ENCODE measurements around the gene EGR4.

The EGR4 gene

DNA sequence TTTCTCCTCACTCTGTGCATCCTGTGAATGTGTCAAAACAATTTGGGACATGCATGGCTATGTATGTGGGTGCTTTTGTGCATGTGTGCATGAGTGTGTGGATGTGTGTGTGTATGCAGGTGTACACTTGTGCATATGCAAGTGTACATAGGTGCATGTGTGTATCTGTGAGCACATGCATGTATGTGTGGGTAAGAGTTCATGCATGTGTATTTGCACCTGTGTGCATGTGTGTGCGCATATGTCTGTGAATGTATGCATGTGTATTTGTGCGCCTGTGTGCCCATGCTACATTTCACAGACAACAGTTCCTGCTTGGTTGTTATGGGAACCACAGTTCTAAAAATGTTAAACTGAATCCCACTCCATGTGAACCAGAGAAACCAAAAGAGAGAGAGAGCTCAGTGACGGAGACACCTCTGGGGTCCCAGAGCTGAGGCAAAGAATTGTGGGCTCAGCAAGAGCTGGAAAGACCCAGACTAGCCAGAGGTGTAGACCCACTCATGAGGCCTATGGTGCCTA is 7.2 kb downstream of the EGR4 start:
- ChIA-PET POLR2A (no interaction called here), CTCF (no interaction called here)
- TF ChIP-seq, protein P1, sequence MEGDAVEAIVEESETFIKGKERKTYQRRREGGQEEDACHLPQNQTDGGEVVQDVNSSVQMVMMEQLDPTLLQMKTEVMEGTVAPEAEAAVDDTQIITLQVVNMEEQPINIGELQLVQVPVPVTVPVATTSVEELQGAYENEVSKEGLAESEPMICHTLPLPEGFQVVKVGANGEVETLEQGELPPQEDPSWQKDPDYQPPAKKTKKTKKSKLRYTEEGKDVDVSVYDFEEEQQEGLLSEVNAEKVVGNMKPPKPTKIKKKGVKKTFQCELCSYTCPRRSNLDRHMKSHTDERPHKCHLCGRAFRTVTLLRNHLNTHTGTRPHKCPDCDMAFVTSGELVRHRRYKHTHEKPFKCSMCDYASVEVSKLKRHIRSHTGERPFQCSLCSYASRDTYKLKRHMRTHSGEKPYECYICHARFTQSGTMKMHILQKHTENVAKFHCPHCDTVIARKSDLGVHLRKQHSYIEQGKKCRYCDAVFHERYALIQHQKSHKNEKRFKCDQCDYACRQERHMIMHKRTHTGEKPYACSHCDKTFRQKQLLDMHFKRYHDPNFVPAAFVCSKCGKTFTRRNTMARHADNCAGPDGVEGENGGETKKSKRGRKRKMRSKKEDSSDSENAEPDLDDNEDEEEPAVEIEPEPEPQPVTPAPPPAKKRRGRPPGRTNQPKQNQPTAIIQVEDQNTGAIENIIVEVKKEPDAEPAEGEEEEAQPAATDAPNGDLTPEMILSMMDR (IDR thresholded peaks at IDR 0.05; ENCODE audit: insufficient read depth, low read length, missing control alignments): no peak

DNA sequence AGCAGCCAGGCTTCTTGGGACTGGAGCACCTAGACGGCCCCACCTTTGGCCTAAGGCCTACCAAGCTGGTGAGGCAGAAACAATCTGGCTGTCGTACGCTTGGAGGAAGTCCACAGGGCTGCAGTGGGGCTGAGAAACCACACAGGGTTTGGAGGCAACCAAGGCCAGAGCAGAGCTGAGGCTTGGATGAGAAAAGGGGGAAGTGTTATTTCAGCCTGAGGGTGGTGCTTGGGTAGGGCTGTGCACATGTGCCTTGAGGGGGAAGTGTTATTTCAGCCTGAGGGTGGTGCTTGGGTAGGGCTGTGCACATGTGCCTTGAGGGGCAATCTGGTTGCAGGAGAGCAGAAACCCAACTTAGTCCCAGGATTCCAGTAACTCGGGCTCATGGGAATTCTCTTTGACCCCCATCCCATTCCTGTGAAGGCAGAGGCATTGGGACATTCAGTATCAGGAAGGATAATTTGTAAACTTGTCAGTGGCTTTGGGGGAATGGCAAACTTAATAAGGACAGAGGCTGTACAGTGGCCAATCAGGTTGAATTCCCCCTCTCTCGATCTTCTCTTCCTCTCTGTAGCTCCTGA is 8.1 kb downstream of the EGR4 start:
- TF ChIP-seq, protein P1 (IDR thresholded peaks at IDR 0.05; ENCODE audit: insufficient read depth, low read length, missing control alignments): no peak
- no peak overlapping the region; the same call in 1 of the 2 replicates for H3K4me3 ChIP-seq (ENCODE audit: low read depth, low read length)
- POLR2A ChIA-PET: no interaction called here
- CTCF ChIA-PET: no interaction called here
- no peak for DNase-seq (ENCODE audit: low read depth, low spot score)

More for the DNA sequence above, 7.2 kb downstream of the EGR4 start:
- DNase-seq (ENCODE audit: low read depth, low spot score): no peak
- H3K4me3 ChIP-seq (ENCODE audit: low read depth, low read length): no peak overlapping the region

DNA sequence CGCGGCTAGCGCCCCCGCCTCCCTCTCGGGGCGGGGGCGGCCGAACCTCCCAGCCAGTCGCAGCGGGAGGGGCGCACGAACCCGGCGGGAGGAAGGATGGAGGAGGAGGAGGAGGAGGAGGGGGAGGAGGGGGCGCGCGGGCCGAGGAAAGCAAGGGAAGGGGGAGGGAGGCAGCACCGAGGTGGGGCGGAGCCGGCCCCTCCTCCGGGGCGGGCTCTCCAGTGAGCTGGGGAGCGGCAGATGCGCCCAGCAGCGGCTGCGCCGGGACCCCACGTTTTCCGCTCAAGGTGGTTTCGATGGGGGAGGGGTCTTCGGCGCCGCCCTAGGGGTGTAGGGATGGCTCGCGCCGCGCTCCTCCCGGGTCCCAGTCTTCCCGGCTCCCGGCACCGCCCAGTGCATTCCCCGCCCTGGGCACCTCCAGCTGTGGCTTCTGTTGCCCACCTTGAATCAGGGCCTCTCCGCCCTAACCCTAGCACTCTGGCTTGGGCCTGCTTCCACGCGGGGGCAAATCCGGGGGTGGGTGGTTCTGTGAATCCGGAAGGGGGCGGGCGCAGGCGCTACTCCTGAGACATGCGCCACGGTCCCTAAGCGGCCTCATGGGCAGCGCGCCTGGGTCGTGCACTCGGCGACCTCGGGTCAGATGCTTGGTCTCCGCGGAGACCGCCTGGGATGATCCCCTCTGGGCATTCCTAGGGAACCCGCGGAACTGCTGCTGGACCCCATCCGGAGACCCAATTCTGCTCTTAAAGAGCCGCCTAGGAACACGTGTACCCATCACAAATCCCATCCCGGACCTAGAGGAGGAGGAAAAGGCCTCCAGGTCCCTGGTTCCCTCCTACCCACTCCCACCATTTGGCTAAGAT is 8.8 kb downstream of the EGR4 start, which contains the start of gene FBXO41:
Gene FBXO41 (minus strand): TSS at position 183 of the 863 bp plus-strand sequence. CDS start 14,848 bp downstream, outside the sequence.
- CTCF ChIA-PET: no interaction called here
- POLR2A ChIA-PET: no interaction called here
- DNase-seq (ENCODE audit: low read depth, low spot score): no peak
- TF ChIP-seq, protein P1 (IDR thresholded peaks at IDR 0.05; ENCODE audit: insufficient read depth, low read length, missing control alignments): no peak
- H3K4me3 ChIP-seq (ENCODE audit: low read depth, low read length): peak within 1 kb of the TSS; percentile 64

DNA sequence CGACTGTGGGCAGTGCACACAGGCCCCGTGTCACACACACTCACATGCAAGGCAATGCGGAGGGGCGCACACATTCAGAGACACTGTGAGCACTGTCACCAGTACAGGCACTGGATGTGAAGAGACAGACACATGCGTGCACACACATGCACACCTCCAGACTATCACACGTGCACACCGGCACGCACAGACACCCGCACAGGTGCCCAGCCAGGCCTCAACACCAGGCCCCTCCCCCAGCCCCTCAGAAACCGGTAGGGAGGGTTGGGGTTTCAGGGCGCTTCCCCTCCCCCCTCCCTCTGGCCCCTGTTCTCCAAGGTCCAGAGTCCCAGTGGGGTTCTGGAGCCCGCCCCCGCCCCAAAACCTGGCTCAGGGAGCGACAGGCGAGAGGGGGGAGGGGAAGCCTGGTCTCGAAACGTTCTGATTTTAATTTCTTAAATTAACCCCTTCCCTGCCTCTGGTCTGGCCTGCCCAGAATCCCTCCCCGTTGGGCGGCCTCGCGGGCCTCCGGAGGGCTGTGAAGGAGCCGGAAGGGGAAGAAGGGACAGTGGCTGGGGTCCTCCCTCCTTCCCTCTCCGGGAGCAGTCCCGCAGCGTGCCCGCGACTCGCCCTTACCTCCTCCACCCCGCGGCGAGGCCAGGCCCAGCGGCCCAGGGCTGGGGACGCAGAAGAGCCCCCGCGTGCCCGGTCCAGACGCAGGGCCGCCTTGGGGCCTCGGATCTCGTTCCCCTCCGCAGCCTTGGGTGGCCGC is 9.6 kb downstream of the EGR4 start:
- TF ChIP-seq, protein P1 (IDR thresholded peaks at IDR 0.05; ENCODE audit: insufficient read depth, low read length, missing control alignments): no peak
- POLR2A ChIA-PET: no interaction called here
- CTCF ChIA-PET: no interaction called here
- peak overlapping the region; percentile 64 for H3K4me3 ChIP-seq (ENCODE audit: low read depth, low read length)
- DNase-seq (ENCODE audit: low read depth, low spot score): no peak

DNA sequence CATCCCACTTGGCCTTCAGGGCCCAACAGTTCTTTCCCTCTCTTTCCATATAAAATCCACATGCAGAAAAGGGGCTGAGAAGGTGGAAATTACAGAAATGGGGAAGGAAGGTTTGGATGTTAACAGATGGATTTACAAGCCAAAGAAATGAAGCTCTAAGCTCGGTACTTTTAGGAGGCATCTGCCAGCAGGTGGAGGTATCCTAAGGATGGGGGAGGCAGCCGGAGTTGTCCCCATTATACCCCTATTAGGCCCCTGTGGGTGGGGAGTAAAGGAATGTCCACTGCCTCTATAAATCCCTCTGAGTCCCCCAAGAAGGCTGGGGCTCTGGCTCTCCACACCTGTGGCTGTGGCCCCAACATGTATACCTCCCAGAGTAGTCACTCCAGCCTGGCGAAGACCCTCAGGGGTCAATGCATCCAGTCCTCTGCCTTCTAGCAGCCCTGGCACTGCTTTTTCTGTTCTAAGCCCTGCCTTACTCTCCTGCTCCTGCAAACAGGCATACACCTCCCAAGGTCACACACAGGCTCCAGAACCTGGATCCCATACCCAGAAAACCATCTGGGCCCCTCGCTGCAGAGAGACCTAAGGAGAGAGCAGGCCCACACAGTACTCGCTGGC is 10.3 kb downstream of the EGR4 start:
- peak overlapping the region; percentile 64 for H3K4me3 ChIP-seq (ENCODE audit: low read depth, low read length)
- POLR2A ChIA-PET: no interaction called here
- no peak for DNase-seq (ENCODE audit: low read depth, low spot score)
- CTCF ChIA-PET: no interaction called here
- TF ChIP-seq, protein P1 (IDR thresholded peaks at IDR 0.05; ENCODE audit: insufficient read depth, low read length, missing control alignments): no peak

All from AG04449 (cell line).